DMS114 treated with DMSO at 0.1 percent for 48 hours (cell line): ENCODE data around the gene THNSL1.
"Not testable (repeated sequence)": the region's sequence is repeated elsewhere in the genome, so short reads cannot be mapped to it uniquely, and the experiment has no call there.

ENCODE experiments used
- DNase-seq: peaks from one replicate; lab custom pipeline; 2025; ENCODE audit not compliant: unreplicated experiment; lab: John Stamatoyannopoulos, UW

THNSL1 gene

GRCh38 chr10:24993237-24993958 lies 23.0 kb upstream of the THNSL1 start:
- DNase-seq = no peak

- DNase-seq = no peak
Observed at GRCh38 chr10:24995072-24995471, 21.3 kb upstream of the THNSL1 start.

- no peak for DNase-seq
Observed at GRCh38 chr10:24998044-24998443, 18.4 kb upstream of the THNSL1 start.

- not testable (repeated sequence) for DNase-seq
Observed at GRCh38 chr10:25011591-25011990, 4.8 kb upstream of the THNSL1 start.

- DNase-seq = no peak
Observed at GRCh38 chr10:25014579-25014978, 1.8 kb upstream of the THNSL1 start.

- DNase-seq = peak; percentile 96
Observed at GRCh38 chr10:25015828-25016375, 510 bp upstream of the THNSL1 start, which contains the start of gene ENKUR. ENKUR (minus strand) TSS chr10:25016158; CDS start chr10:25015936, 222 bp downstream.

- DNase-seq = peak; percentile 78
Observed at GRCh38 chr10:25017154-25017590, 760 bp downstream of the THNSL1 start.

GRCh38 chr10:25017661-25018060 lies 1.2 kb downstream of the THNSL1 start:
- DNase-seq = no peak

GRCh38 chr10:25018703-25019102 lies 2.3 kb downstream of the THNSL1 start:
- DNase-seq = no peak

- DNase-seq = no peak
Observed at GRCh38 chr10:25023278-25023677, 6.9 kb downstream of the THNSL1 start.

- DNase-seq = no peak
Observed at GRCh38 chr10:25024528-25024927, 8.1 kb downstream of the THNSL1 start.

GRCh38 chr10:25026463-25026862 lies 10.1 kb downstream of the THNSL1 start:
- no peak for DNase-seq

GRCh38 chr10:25028711-25029110 lies 12.3 kb downstream of the THNSL1 start:
- DNase-seq = no peak

- DNase-seq = no peak
Observed at GRCh38 chr10:25029519-25029918, 13.1 kb downstream of the THNSL1 start.

- DNase-seq = no peak
Observed at GRCh38 chr10:25036381-25036780, 20.0 kb downstream of the THNSL1 start.

GRCh38 chr10:25038325-25038724 lies 21.9 kb downstream of the THNSL1 start:
- DNase-seq = no peak

- DNase-seq = no peak
Observed at GRCh38 chr10:25039531-25039930, 23.1 kb downstream of the THNSL1 start.

GRCh38 chr10:25046641-25047040 lies 30.2 kb downstream of the THNSL1 start:
- DNase-seq = no peak

GRCh38 chr10:25047088-25047487 lies 30.7 kb downstream of the THNSL1 start:
- no peak for DNase-seq

GRCh38 chr10:25047591-25048301 lies 31.3 kb downstream of the THNSL1 start:
- DNase-seq = no peak

GRCh38 chr10:25048450-25048849 lies 32.0 kb downstream of the THNSL1 start:
- no peak for DNase-seq

GRCh38 chr10:25049966-25050365 lies 33.6 kb downstream of the THNSL1 start:
- DNase-seq = no peak
